Measurements from ENCODE around the gene SLC34A1. TPM values are rescaled to one million over a fixed set of nuclear protein-coding genes. Genes with fewer than 3 reads are reported as not detected.
A peak's percentile ranks its signal among the peaks of the same experiment; 100 is the strongest.

Gene SLC34A1
- total RNA-seq, 1 donor from 2014 or later = not detected

DNA sequence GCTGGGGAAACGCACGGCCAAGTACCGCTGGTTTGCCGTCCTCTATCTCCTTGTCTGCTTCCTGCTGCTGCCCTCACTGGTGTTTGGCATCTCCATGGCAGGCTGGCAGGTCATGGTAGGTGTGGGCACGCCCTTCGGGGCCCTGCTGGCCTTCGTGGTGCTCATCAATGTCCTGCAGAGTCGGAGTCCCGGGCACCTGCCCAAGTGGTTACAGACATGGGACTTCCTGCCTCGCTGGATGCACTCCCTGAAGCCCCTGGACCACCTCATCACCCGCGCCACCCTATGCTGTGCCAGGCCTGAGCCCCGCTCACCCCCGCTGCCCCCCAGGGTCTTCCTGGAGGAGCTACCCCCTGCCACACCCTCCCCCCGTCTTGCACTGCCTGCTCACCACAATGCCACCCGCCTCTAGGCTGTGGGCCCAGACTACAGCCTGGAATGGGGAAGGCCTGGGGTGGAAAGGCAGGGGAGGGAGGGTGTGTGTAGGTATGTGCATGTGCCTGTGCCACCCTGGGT, 13.7 kb downstream of the SLC34A1 start:
- Mint-ChIP-seq H3K27ac (no peak overlapping the region), H3K4me1 (peaks cover 11% of the 10 kb centered on the region), H3K4me3 (no peak overlapping the region), H3K27me3 (peaks cover 5% of the 10 kb centered on the region), H3K36me3 (ENCODE audit: low read depth) (no peaks in the 10 kb centered on the region), H3K9me3 (no peaks in the 10 kb centered on the region)
- ATAC-seq (ENCODE audit: low read depth) (no peak), DNase-seq (no peak)
- CTCF ChIA-PET = no interaction called here
- POLR2A ChIA-PET = no interaction called here
- intact Hi-C loops (cut with micrococcal nuclease) = loop anchor here (10.0 kb wide), 1 partner anchor 197 kb away; the partner anchor contains the start of gene TMED9
- TF ChIP-seq, protein P1, sequence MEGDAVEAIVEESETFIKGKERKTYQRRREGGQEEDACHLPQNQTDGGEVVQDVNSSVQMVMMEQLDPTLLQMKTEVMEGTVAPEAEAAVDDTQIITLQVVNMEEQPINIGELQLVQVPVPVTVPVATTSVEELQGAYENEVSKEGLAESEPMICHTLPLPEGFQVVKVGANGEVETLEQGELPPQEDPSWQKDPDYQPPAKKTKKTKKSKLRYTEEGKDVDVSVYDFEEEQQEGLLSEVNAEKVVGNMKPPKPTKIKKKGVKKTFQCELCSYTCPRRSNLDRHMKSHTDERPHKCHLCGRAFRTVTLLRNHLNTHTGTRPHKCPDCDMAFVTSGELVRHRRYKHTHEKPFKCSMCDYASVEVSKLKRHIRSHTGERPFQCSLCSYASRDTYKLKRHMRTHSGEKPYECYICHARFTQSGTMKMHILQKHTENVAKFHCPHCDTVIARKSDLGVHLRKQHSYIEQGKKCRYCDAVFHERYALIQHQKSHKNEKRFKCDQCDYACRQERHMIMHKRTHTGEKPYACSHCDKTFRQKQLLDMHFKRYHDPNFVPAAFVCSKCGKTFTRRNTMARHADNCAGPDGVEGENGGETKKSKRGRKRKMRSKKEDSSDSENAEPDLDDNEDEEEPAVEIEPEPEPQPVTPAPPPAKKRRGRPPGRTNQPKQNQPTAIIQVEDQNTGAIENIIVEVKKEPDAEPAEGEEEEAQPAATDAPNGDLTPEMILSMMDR (IDR thresholded peaks at IDR 0.05) = no peak

DNA sequence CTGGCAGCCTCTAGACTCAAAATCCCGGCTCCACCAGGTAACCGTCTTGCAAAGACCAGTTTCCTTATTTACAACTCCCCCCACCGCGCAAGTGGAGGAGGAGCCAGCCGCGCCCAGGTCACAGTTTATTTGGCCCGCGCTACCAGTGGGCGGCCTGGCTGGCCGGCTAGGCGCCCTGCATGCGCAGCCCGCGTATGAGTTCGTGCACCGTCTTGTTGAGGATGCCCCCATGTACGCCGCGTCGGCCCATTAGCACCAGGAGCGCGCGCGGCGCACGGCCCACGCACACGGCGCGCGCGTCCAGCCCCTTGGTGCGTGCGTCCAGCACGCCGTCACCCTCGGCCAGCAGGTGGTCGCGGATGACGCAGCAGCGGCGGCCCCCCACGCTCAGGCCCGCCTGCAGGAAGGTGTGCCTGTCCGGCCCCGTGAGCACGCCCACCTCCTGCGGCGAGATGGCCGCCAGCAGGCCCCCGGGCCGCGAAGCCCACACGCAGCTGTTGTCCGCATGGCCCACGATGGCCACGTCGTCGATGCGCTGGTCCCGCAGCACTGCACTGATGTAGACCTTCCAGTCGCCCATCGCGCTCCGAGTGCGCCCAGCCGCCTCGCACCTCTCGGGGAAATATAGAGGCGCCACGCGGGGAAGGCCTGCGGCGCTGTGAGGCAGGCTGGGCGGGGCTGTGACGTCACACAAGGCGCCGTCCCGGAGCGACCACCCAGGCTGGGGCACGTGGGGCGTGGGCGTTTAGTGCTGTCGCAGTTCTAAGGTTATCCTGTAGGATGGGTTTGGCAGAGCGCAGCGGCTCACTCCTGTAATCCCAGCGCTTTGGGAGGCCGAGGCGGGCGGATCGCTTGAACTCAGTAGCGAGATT, 16.0 kb downstream of the SLC34A1 start, which contains the start of gene PFN3:
PFN3 (minus strand) TSS at position 665 of the 872 bp plus-strand sequence; CDS start at position 580, 85 bp downstream.
- H3K27me3 Mint-ChIP-seq = peaks cover 5% of the 10 kb centered on the region
- H3K4me3 Mint-ChIP-seq = no peak within 1 kb of the TSS
- H3K27ac Mint-ChIP-seq = no peak within 1 kb of the TSS
- ChIA-PET CTCF (interaction anchor here (7.3 to 8.5 kb wide), 2 partner anchors 11 to 49 kb away, joined by 85 to 293 read pairs; partner anchors contain the start of gene PRR7), POLR2A (interaction anchor here (0.9 to 6.3 kb wide), 3 partner anchors 31 to 54 kb away, joined by 3 to 66 read pairs (median 3); partner anchors contain the start of gene PRR7)
- intact Hi-C loops (cut with micrococcal nuclease) = loop anchor here (10.0 kb wide), 1 partner anchor 195 kb away; the partner anchor contains the start of gene TMED9
- H3K9me3 Mint-ChIP-seq = no peaks in the 10 kb centered on the region
- TF ChIP-seq, protein P1 (IDR thresholded peaks at IDR 0.05) = no peak
- ATAC-seq (ENCODE audit: low read depth) (no peak), DNase-seq (no peak)
- no peaks in the 10 kb centered on the region for H3K36me3 Mint-ChIP-seq (ENCODE audit: low read depth)
- peaks cover 23% of the 10 kb centered on the region for H3K4me1 Mint-ChIP-seq

DNA sequence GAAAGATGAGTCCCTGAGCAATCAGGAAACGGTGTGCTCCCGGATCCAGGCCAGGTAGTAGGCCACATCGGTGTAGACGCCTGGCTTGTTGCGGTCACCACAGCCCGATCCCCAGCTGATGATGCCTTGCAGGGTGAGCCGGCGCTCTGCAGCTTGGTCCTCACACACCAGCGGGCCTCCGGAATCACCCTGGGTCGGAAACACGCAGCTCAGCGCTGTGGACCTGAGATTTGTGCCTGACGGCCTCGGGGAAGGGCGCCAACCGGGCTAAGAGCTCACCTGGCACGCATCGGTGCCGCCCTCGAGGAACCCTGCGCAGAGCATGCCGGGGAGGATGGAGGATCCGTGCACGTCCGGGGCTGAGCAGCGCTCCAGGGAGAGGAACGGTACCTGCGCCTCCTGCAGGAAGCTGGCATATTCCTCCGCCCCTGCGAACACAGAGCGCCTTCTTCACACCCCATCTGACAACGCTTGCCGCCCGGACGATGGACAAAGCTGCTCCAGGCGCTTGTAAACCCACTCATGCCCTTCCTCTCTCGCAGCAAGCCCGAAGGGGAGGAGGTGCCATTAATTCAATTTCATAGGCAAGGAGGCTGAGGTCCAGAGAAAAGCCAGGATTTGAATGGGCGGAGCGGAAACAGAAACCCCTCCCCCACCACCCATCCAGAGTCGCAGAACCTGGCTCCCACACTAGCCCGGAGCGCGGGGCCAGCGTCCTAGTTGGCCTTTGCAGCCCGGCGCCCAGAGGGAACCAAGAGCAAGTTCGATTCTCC, 18.2 kb downstream of the SLC34A1 start:
- intact Hi-C loops (cut with micrococcal nuclease) = loop anchor here (1.0 to 2.0 kb wide), 4 partner anchors 12 to 92 kb away; partner anchors contain the start of gene MXD3
- POLR2A ChIA-PET = interaction anchor here (0.9 to 6.3 kb wide), 9 partner anchors 11 to 106 kb away, joined by 3 to 88 read pairs (median 7); partner anchors contain the start of genes GRK6, LMAN2 and PRR7
- Mint-ChIP-seq H3K9me3 (no peaks in the 10 kb centered on the region), H3K27me3 (peaks cover 5% of the 10 kb centered on the region), H3K4me3 (peak overlapping the region; percentile 79), H3K27ac (peak overlapping the region; percentile 35), H3K36me3 (ENCODE audit: low read depth) (no peaks in the 10 kb centered on the region), H3K4me1 (peaks cover 39% of the 10 kb centered on the region)
- TF ChIP-seq, protein P1 (IDR thresholded peaks at IDR 0.05) = no peak
- DNase-seq = peak; percentile 38
- CTCF ChIA-PET = interaction anchor here (1.1 to 8.5 kb wide), 10 partner anchors 13 to 287 kb away, joined by 3 to 293 read pairs (median 20); partner anchors contain the start of genes GRK6 and PRR7
- ATAC-seq (ENCODE audit: low read depth) = peak; percentile 12

DNA sequence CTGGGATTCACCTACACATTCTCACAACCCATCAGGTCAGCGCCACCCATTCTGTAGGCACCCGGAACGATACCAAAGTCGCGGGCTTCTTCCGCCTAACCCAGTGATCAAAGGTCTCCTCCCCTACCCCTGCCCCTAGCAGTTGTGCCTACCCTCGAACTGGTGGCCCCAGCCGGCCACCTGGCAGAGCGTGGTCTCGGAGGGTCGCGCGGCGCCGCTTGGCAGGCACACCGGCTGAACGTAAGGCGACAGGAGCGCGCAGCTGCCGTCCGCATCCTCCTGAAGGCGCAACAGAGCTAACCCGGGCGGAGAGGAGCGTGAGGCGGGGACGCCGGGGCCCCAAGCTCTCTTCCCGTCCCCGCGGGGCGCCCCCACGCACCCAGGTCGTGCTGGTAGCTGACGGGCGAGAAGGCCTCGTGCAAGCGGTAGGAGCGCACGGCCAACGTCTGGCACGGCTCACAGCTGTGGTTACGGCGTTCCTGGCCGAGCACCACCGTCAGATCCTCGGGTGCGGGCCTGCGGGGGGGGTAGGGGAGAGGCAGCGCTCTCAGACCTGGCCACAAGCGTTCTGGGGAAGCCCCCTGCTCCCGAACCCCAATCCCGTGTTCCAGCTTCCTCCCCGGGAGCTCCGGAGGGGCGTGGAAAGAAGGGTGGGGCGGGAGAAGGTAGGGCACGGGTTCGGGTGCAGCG, 19.0 kb downstream of the SLC34A1 start:
- H3K4me1 Mint-ChIP-seq = peaks cover 39% of the 10 kb centered on the region
- intact Hi-C loops (cut with micrococcal nuclease) = loop anchor here (1.0 to 2.0 kb wide), 4 partner anchors 13 to 92 kb away; partner anchors contain the start of gene MXD3
- TF ChIP-seq, protein P1 (IDR thresholded peaks at IDR 0.05) = no peak
- ChIA-PET POLR2A (interaction anchor here (1.0 to 6.3 kb wide), 9 partner anchors 12 to 106 kb away, joined by 3 to 88 read pairs (median 8); partner anchors contain the start of genes GRK6 and PRR7), CTCF (interaction anchor here (1.0 to 8.5 kb wide), 20 partner anchors 8 to 288 kb away, joined by 3 to 293 read pairs (median 7); partner anchors contain the start of genes GRK6 and PRR7)
- peak overlapping the region; percentile 79 for H3K4me3 Mint-ChIP-seq
- peak; percentile 7 for ATAC-seq (ENCODE audit: low read depth)
- peak overlapping the region; percentile 35 for H3K27ac Mint-ChIP-seq
- H3K36me3 Mint-ChIP-seq (ENCODE audit: low read depth) = no peaks in the 10 kb centered on the region
- peaks cover 5% of the 10 kb centered on the region for H3K27me3 Mint-ChIP-seq
- no peaks in the 10 kb centered on the region for H3K9me3 Mint-ChIP-seq
- DNase-seq = peak; percentile 43
